GM18511 (cell line): ENCODE results near the gene SHISAL1.
"Not testable (repeated sequence)": the region's sequence is repeated elsewhere in the genome, so short reads cannot be mapped to it uniquely, and the experiment has no call there.

Experiments
- ATAC-seq: cut with Tn5 transposase; IDR thresholded peaks from one replicate; pipeline ENCODE4 v1.9.1; 2021; ENCODE audit warnings: mild to moderate bottlenecking, moderate library complexity; ENCODE audit not compliant: unreplicated experiment

SHISAL1 gene

DNA sequence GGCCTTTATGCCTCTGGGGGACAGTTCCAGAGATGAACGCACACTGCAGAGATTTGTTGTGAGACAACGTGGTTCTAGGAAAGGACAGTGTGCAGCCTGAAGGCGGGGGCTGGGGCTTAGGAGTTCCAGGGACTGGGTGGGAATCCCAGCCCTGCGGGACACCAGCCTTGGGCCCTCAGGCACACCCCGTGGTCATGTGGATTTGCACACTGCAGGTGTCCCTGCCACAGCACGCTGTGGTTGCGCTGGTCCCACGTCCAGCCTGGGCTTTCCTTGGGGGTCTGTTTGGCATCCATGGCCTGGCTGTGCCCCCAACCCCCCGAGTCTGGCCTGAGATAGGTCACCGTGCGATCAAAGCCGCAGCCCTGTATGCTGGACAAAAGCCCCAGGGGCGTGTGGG is 7.3 kb downstream of the SHISAL1 start:
- no peak for ATAC-seq

DNA sequence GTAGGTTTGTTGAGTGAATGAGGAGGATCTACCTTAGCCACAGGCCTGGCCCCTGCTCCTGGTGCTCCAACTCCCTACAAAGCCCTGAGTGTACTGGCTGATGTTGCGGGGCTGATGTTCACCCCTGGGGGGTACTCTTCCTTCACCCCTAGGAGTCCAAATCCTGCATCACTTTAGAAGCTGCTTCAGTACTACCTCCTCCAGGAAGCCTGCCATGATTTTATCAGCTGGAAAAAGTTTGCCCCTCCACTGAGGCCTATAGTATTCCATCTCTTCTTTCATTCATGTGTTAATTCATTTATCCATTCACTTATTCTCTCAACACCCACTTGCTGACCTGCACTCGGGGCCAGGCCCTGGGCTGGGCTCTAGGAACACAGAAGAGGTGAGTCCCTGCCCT is 7.8 kb downstream of the SHISAL1 start:
- ATAC-seq: no peak

GRCh38 chr22:44304354-44304753 is 8.4 kb downstream of the SHISAL1 start:
- no peak for ATAC-seq

- ATAC-seq: not testable (repeated sequence)
These were observed 10.4 kb downstream of the SHISAL1 start for GRCh38 chr22:44302363-44302762.

DNA sequence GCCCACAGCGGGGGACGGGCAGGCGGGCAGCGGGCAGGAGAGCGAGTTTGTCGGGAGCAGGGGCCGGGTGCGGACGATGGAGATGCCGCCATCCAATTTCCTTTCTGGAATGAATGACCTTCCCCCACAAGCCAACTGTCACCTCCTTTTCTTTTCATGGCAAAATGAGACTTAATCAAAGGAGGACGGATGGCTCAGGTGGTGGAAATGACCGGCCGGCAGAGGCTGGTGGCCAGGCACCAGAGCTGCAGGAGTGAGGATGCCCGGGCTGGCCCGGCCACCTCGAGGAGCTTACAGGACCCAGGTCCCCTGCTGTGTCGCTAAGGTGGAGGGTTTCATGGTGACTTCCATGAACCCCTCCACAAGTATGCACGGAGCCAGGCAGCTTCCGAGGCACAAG is 11.7 kb downstream of the SHISAL1 start:
- ATAC-seq: no peak

- no peak for ATAC-seq
These were observed 13.6 kb downstream of the SHISAL1 start for GRCh38 chr22:44299124-44299523.

DNA sequence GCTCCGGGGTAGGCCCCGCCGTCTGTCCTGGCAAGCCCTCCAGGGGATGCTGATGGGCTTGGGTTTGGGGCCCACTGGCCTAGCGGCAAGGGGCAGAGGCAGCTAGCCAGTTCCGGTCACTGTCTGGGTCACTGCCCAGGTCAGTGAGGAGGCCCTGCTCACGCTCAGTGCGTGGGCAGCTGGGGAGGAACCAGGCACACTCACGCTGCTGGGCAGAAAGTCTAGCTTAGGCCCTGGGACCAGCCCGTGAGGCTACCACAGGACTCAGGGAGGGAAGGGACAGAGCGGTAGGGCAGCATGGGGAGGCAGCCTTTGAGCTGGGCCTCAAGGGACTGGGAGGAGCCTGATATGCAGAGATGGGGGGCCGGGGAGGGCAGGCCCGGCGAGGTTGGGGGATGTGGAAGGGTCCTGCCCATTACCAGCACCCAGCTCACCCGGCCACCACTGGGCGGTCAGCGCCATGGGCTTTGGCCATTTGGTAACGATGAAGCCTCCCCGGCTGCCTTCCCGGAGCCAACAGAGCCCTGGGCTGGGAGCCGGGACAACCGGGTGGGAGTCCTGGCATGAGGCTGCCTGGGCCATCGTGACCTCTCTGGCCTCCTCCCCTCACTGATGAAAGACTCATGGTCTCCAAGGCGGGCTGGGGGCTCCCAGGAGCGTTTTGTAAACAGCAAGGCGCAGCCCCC is 14.2 kb downstream of the SHISAL1 start:
- ATAC-seq: no peak

DNA sequence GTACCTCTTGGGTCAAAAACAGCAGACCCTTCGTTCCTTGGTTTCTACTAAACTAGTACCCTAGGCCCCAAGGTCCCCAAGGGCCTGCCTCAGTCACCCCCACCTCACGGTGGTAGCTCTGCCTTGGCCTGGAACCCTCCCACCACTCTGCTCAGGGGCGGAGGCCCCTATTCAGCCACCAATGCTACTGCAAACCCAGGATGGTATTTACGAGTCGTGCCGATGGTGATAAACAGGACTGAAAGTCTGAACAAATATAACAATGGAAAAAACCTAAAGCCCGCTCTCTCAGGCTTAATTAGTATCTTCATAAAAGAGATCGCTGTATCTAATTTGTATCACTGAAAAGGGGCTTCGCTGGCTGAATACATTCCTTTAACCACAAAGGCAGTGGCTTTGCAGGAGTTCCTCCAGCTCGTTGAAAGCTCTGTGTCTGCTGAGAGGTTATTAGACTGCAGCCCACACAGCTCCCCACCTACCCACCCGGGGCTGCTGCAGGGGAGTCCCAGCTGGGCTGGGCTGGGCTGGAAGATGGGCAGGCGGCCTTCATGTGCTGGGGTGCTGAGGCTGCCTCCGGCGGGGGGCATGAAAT is 15.2 kb downstream of the SHISAL1 start:
- no peak for ATAC-seq

DNA sequence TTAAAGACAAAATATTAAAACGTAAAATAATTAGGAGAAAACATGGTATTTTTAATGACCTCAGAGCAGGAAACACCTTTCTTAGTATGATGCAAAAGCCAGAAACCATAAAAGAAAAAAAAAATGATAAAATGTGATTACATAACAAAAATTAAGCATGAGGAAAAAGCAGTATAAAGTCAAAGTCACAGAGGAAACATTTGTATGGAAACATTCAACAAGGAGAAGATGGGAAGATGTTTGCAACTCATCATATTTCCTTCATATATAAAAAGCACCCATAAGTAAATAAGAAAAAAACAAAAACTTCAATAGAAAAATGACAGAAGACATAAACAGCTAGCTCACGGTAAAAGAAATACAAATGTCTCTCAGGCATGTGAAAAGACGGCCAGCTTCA is 17.3 kb downstream of the SHISAL1 start:
- ATAC-seq: no peak

- ATAC-seq: no peak
These were observed 18.9 kb downstream of the SHISAL1 start for GRCh38 chr22:44293876-44294275.

DNA sequence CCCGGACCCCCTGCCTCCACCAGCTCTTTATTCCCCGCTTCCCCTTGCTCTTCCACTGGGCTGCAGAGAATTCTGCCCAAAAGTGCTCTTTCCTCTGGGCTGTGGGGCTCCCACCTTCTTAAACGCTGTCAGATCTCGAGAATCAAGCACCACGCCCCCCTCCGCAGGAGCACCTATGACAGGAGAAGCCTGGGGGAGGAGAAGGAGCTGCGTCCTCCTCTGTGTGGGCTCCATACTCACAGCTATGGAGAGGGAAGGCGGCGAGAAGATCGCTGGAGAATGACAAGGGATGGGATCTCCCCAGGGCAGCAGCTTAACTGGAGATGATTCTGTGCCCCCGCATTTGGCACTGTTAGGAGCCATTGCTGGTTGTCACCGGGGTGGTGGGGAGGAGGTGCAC is 19.7 kb downstream of the SHISAL1 start:
- no peak for ATAC-seq

- no peak for ATAC-seq
These were observed 20.2 kb downstream of the SHISAL1 start for GRCh38 chr22:44292521-44292920.

DNA sequence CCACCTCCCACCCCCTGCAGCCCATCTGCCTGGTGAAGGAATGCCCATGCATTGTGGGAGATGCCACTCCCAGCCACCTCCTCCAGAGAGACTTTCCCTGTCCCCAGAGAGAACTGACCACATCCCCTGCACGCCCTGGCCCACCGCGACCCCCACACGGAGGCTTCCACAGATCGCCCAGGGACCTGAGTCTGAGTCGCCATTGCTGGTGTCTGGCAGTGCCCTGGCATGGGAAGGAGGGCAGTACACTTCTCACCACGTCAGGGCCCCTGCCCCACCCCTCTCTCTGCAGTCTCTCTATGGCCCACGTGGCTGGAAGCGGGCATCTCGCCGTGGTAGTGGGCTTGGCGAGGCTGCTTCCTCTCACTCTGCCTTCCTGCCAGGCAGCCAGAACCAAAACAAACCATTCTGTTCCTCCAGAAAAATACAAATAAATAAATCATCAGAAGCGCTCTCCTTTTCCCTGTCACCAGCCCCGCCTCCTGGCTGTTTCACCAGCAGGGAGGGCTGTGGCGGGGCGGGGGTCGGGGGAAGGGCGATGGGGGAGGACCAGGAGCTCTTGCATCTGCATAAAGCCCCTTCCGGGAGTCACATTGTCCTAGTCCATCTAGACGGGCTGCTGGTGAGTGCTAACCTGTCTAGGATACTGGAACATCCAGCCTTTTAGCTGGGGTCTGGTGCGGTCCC is 20.9 kb downstream of the SHISAL1 start:
- no peak for ATAC-seq

- no peak for ATAC-seq
These were observed 21.5 kb downstream of the SHISAL1 start for GRCh38 chr22:44291265-44291664.

DNA sequence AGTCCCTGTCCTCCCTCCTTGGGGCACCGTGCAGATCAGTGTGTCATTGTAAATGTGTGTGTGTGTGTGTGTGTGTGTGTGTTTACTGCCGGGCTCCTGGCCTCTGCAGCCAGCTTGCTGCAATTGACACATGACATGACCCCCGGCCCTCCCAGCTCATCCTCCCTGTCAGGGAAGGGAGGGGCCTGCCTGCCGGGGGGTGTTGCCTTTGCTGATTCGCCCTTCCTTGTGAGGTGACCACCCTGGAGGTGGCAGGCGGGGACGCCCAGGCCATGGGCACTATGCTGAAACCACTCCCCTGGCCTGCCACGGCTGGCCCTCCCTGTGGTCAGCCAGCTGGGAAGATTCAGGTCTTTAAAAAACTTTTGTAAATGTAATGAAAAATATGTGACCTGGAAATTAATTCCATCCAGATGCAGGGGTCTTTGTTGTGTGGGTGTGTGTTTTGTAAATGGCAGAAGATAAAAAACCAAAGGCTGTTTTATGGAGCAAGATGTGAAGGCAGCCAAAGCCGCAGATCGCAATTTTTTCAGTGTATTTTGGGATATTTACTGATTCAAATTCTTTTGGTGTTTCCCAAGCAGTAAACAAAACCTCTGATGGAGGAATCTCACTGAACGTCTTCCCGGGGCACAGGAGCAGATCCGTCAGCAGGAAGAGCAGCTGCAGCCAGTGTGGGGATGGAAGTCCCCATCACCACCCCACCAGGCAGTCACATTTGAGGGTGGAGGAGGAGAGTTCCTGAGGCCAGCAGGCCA is 23.2 kb downstream of the SHISAL1 start:
- ATAC-seq: no peak

GRCh38 chr22:44288913-44289312 is 23.8 kb downstream of the SHISAL1 start:
- no peak for ATAC-seq

DNA sequence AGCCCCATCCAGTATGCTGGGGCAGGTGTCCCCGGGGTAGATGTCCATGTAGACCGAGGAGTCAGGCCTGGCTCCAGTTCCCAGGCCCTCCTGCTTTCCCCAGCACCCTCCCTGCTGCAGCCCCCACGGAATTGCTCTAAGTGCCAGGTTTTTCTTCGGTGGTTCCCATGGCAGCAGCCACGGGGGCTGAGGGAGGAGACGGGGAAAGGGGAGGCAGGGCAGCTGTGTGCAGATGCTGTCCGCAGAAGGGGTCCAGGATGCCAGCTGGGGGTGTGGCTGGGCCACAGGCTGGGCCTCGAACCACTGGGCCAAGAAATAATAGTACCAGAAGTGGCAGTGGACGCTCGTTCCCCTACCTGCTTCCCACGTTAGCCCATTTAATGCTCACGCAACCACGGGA is 25.0 kb downstream of the SHISAL1 start:
- ATAC-seq: no peak

GRCh38 chr22:44287121-44287693 is 25.5 kb downstream of the SHISAL1 start:
- ATAC-seq: no peak

DNA sequence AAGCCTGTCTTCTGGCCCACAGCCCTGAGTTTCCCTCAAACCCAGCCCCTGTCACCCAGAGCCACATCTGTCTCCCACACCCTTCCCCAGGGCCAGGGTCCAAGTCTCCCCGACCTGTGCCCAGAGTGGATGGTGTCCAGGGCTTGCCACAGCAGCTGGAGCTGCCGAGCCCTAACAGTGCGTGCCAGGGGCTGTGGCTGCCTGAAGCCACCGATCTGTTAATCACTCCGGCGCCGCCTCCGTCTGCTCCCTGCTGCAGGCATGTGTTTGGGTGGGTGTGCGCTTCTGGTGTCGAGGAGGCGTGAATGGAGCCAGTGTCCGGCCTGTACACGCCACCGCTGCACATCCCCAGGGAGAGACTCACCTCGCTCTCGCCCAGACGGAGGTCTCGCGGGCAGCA is 26.1 kb downstream of the SHISAL1 start:
- ATAC-seq: no peak

DNA sequence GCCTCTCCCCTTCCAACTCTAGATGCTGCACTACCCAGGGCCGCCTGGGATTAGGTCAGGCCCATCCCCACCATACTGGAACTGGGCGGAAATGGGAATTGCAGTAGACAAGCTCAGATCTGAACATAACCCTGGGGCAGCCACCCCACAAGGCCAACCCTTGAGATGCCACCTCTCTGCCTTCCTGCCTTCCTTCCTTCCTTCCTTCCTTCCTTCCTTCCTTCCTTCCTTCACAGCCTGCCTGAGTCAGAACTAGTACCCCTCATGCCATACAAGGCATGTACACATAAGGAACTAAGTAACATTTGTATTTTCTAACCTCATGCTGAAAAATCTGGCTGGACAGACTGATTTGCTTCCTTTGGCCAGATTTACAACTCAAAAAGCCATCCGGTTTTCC is 28.0 kb downstream of the SHISAL1 start:
- no peak for ATAC-seq
